Glutamatergic neuron (in vitro differentiated cells): ENCODE results near the gene GTPBP2. TPM values are rescaled to one million over a fixed set of nuclear protein-coding genes. Genes with fewer than 3 reads are reported as not detected.

Experiments used
- DNase-seq: peaks from one replicate; pipeline ENCODE4 v3.0.0; 2022
- H3K27ac Mint-ChIP-seq: one replicate; pipeline ENCODE4 v1.8.0; 2020; ENCODE audit warnings: mild to moderate bottlenecking, mixed read lengths, inconsistent platforms; ENCODE audit not compliant: unreplicated experiment
- H3K27me3 Mint-ChIP-seq: one replicate; pipeline ENCODE4 v1.8.0; 2020; ENCODE audit warnings: mild to moderate bottlenecking, moderate library complexity, mixed read lengths, inconsistent platforms; ENCODE audit not compliant: unreplicated experiment
- H3K36me3 Mint-ChIP-seq: one replicate; pipeline ENCODE4 v1.8.0; 2020; ENCODE audit warnings: mild to moderate bottlenecking, mixed read lengths, inconsistent platforms; ENCODE audit not compliant: unreplicated experiment
- H3K4me1 Mint-ChIP-seq: one replicate; pipeline ENCODE4 v1.8.0; 2020; ENCODE audit warnings: mild to moderate bottlenecking, low read depth, mixed read lengths, inconsistent platforms; ENCODE audit not compliant: unreplicated experiment
- H3K4me3 Mint-ChIP-seq: one replicate; pipeline ENCODE4 v1.8.0; 2020; ENCODE audit warnings: mild to moderate bottlenecking, mixed read lengths, inconsistent platforms; ENCODE audit not compliant: unreplicated experiment
- H3K9me3 Mint-ChIP-seq: one replicate; pipeline ENCODE4 v1.8.0; 2020; ENCODE audit warnings: mild to moderate bottlenecking, moderate library complexity, mixed read lengths, inconsistent platforms; ENCODE audit not compliant: unreplicated experiment
- CTCF ChIP-seq: fragments of 200-600 bp; sonication (generic); IDR thresholded peaks from one replicate; pipeline ENCODE4 v1.5.0; 2021; ENCODE audit not compliant: partially characterized antibody, unreplicated experiment
- total RNA-seq: library from RNA; stranded (reverse); fragmentation: NEBNext Ultra II Directional; extraction: Animal tissue kit (Norgen Biotek cat#: 25700); gene quantifications from one replicate; pipeline ENCODE4 v1.2.1, GENCODE V29; 2021; ENCODE audit not compliant: unreplicated experiment

The GTPBP2 gene
- total RNA-seq, 1 donor from 2014 or later = 114 TPM

- Mint-ChIP-seq H3K4me1 (no peaks in the 10 kb centered on the region), H3K27me3 (peaks cover 3% of the 10 kb centered on the region), H3K36me3 (no peaks in the 10 kb centered on the region), H3K27ac (no peak overlapping the region), H3K9me3 (peaks cover 2% of the 10 kb centered on the region), H3K4me3 (no peak overlapping the region)
- DNase-seq = no peak
- TF ChIP-seq CTCF = no peak
Measured at GRCh38 chr6:43674291-43674690, 45.2 kb upstream of the GTPBP2 start.

GRCh38 chr6:43673444-43674084, 44.5 kb upstream of the GTPBP2 start:
- Mint-ChIP-seq H3K27me3 (peaks cover 3% of the 10 kb centered on the region), H3K9me3 (peaks cover 6% of the 10 kb centered on the region), H3K36me3 (no peaks in the 10 kb centered on the region), H3K4me1 (no peaks in the 10 kb centered on the region), H3K4me3 (no peak overlapping the region), H3K27ac (no peak overlapping the region)
- no peak for DNase-seq
- no peak for TF ChIP-seq CTCF

- Mint-ChIP-seq H3K9me3 (peaks cover 6% of the 10 kb centered on the region), H3K4me3 (no peak overlapping the region), H3K4me1 (no peaks in the 10 kb centered on the region), H3K36me3 (no peaks in the 10 kb centered on the region), H3K27ac (no peak overlapping the region), H3K27me3 (peaks cover 8% of the 10 kb centered on the region)
- no peak for DNase-seq
- TF ChIP-seq CTCF = no peak
Measured at GRCh38 chr6:43671801-43672690, 43.0 kb upstream of the GTPBP2 start.

GRCh38 chr6:43671011-43671800, 42.1 kb upstream of the GTPBP2 start:
- TF ChIP-seq CTCF = no peak
- Mint-ChIP-seq H3K27ac (no peak overlapping the region), H3K4me3 (no peak overlapping the region), H3K9me3 (peaks cover 8% of the 10 kb centered on the region), H3K36me3 (no peaks in the 10 kb centered on the region), H3K4me1 (peaks cover 4% of the 10 kb centered on the region), H3K27me3 (peaks cover 8% of the 10 kb centered on the region)
- DNase-seq = no peak
